DMS114 treated with DMSO at 0.1 percent for 48 hours (cell line): ENCODE data around the gene B4GAT1.
A peak's percentile ranks its signal among the peaks of the same experiment; 100 is the strongest.
"Not testable (repeated sequence)": the region's sequence is repeated elsewhere in the genome, so short reads cannot be mapped to it uniquely, and the experiment has no call there.

Experiments used
- DNase-seq: peaks from one replicate; lab custom pipeline; 2025; ENCODE audit not compliant: unreplicated experiment; lab: John Stamatoyannopoulos, UW

Gene B4GAT1

DNA sequence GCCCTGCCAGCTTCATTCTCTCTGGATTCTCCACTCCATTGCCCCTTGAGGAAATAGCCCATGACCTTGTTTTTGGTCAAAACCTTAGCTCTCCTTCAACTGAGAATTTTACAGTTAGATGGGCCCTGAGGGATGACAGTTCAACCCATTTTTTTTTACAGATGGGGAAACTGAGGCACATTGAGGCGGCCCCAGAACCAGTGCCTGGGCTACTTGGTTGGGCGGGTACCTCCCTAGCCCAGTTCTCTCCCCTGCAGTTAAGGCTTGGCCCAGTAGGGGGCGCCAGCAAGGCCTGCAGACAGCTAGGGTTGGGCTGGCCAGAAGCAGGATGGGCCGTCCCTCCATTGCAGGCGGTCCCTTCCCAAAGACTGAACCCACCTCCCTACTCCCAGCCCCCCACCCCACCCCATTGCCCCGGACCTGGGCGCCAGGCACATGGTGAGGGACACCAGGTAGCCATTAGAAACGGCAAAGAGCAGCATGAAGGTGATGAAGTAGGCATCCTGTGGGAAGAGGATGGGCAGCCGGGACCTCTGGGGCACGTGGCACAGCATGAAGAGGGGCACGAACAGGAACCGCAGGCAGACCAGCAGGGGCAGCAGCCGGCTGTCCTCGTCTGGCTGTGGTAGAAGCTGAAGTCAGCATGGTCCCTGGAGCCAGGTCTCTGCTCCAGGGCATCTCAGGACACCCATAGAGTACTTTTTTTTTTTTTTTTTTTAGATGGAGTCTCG lies 16.5 kb upstream of the B4GAT1 start:
- no peak for DNase-seq

DNA sequence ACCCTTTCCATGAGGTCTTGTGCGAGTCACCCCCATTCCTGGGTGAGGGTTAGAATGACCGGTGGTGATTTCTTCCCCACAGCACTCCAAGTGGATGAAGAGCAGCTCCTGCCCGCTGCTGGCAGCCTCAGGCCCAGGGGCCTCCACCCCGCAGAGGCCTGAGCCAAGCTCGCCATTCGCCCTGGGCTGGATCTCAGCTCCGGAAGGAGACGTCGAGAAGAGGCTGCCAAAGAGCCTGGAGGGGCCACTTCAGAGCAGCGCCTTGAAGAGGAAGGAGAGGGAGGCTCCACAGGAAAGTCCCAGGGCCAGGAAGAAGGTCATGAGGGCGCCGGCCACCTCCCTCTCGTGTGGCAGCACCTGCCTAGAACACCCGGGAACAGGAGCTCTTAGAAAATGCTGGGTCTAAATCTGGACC lies 15.8 kb upstream of the B4GAT1 start:
- no peak for DNase-seq

DNA sequence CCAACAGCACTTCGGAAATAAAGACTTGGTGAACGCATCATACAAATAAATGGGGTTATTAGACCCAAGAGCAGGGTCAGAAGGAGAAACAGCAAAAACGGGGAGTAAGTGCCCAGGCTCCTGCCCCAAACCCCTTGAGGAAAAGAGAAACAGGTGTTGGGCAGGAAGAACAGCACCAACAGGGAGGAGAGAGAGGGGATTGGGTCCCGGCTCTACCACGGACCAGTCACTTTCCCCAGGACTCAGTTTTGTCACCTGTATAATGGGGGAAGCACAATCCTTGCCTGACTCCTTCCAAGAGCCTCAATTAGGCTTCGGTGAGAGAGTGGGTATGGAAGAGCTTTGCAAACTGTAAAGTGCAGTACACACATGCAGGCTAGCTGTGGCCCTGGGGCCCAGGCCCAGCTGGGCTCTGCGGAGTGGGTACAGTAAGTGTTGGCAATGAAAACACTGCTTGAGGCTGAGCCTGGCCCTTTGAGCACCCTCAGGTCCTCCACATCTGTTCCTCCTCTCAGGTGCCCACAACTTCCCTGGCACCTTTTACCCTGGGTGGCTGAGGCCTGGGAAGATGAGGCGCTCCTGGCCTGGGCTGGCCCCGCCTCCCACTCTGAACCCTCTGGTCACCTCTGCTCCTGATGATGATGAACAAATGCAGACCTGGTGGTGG lies 15.2 kb upstream of the B4GAT1 start:
- DNase-seq: no peak

DNA sequence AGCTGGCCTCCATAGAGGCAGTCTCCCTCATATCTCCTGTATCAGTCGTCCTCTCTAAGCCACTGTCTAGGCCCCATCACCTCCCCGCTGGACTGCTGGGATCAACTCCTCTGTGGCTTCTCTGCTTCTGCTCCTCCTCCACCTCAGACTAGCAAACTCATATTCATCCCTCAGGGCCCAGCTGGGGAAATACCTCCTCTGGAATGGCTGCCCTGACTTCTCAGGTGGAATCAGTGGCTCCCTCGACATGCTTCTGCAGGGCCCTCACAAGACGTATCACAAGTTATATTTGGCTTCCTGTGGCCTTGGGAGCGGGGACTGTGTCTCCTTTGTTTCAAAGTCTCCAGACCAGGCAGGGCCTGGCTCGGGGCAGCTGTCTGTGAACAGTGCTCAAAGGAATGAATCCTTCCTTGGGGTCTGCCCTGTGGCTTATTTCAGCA lies 14.1 kb upstream of the B4GAT1 start:
- DNase-seq: no peak

DNA sequence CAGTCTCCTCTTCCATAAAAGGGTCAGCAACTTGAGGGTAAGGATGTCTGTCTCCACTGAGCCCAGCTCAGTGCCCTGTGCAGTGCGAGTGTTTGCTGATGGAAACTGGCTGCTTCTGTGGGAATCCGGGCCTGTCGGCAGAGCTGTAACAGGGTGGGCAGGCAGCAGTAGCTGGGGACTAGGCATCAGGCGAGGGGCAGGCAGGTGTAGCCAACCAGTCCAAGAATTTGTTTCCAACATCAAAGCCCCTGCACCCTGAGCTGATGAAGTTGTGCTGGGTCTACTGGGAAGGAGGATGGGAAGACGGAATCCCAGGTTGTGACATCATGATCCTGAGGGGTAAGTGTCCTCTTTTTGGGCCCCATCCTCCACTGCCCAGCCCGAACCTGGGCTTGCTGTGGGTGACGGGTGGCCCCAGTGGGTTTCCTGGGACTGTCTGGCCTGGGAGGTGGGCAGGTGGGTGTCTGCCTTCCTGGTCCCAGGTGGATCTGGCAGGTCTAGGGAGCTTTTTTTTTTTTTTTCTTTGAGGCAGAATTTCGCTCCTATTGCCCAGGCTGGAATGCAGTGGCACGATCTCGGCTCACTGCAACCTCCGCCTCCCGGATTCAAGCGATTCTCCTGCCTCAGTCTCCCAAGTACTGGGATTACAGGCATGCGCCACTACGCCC lies 13.1 kb upstream of the B4GAT1 start:
- no peak for DNase-seq

DNA sequence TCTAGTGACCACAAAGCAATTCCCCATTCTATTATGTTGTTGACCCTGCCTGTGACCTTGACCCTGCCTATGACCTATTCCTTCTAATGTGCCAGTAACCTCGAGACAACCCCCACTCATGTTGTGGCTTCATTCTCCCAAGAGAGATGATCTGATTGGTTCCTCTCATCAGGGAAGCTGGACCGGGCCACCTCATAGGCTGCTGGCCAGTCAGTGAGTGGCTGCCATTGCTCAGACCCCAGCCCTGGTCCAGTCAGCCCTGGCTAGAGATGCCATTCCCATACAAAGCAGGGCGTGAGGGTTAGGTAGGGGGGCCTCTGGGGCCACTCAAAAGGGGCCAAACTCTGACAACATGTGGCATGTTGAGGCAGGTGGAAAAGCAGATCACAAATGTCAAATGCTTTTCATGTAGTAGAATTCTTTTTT lies 12.2 kb upstream of the B4GAT1 start:
- DNase-seq: no peak

DNA sequence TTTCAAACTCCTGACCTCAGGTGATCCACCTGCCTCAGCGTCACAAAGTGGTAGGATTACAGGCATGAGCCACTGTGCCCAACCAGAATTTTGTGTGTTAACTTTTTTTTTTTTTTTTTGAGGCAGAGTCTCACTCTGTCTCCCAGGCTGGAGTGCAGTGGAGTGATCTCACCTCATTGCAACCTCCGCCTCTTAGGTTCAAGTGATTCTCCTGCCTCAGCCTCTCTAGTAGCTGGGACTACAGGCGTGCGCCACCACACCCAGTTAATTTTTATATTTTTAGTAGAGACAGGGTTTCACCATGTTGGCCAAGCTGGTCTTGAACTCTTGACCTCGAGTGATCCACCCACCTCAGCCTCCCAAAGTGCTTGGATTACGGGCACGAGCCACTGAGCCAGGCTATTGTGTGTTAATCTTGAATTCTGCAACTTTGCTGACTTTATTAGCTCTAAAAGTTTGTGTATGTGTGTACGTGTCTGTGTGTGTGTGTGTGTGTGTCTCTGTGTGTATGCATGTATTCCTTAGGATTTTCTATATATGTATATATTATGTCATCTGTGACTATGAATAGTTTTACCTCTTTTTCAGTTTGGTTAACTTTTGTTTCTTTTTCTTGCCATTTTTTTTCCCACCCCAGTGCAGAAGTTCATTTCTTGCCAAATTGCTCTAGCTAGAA lies 3.3 kb upstream of the B4GAT1 start:
- DNase-seq: not testable (repeated sequence)

DNA sequence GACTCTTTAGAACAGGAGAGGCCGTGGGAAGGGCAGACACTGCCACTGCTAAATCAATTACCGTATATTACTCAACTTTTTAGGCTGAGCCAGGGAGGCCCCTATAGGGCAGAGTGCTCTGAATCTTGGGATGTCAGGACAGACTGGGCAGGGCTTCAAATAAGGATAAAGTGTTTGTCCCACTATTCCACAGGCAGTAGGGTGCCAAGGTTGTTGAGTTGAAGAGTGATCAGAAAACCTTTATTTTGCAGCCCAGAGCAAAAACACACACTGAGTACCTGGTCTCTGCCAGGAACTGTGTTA lies 1.6 kb upstream of the B4GAT1 start:
- no peak for DNase-seq

DNA sequence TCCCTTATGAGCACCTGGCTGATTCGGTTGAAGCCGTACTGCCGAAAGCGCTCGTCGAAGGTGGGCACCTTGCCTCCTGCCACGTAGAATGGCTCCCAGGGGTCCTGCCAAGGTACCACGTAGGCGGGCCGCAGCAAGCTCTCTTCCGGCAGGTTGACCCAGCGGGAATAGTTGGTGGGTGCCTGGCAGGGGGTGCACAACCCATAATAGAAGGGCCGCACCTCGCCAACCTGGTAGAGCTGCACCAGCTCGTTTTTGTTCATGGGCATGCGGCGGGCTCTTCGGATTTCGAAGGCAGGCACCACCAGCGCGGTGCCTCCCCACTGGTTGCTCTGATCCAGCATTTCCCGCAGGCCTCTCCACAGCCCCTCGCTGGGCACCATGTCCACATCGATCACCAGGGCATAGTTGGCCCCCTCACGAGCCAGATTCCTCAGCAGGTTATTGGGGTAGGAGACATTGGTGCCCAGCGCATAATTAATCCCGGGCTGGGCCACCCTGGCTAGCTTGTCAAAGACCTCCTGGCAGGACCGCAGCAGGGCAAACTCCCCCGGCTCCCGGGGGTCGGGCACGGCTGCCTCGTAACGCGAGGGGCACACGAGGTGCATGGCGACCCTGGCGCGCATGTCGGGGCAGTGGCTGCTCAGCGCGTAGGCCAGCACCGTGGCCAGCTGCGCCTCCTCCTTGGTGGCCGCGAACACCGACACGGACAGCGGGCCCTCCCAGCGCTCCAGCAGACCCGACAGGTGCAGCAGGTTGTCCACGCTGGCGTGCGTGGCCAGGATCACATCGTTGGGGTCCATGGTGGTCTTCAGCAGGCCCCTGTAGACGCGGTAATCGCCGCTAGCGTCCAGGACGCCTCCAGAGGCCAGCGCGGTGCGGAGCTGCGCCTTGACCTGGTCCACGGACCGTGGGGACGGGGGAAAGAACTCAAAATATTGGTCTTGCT lies 679 bp downstream of the B4GAT1 start:
- DNase-seq: no peak

DNA sequence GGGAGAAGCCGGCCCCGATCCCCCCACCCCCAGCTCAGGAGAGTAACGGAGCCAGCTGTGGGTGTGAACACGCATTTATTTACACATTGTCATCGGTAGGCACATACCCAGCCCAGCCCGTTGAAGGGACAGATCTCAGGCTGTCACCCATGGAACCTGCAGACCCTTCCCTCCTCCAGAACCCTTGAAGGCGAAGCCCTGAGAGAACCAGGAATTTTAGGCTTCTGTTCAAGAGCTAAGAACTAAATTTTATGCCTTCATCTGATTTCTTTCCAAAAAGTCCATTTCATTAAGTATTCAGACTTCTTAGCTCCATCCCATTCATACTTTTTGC lies 2.1 kb downstream of the B4GAT1 start:
- DNase-seq: no peak

DNA sequence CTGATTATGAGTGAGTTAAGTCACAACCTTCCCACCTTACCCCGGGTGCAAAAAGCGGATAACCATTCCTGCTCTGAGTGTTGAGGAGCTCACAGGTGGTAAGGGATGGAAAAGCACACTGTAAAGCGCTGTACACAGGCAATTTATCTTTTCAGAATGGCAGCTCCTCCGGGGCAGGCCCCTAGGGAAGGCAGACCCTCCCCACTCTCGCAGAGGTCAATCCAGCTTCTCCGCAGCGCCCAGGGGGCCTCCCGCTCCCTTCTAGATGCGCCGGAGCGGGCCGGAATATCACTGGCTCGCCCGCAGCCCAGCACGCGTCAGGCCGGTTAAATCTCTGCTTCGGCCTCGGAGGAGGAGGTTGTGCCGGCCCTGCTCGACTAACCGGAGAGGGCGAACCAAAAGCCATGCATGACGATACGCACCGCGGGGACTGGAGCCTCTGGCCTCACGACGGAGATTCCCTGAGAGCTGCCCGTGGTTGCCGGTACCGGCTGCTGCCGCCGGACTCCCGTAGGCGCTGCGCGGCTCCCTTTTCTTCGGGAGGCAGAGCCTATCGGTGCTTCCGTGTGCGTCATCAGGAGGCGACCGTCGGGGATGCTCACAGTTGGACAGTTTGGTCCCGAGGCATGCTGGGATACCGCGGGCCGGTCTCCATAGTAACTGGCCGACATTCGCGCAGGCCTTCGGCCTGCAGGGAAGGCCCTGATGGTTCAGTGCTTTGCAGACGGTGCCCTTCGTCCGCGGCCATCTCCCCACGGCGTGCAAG lies 2.7 kb downstream of the B4GAT1 start, which contains the start of gene BRMS1:
TSS of gene BRMS1 (minus strand) at position 555 of the 766 bp plus-strand sequence. CDS start 2,870 bp downstream, outside the sequence.
- DNase-seq: peak; percentile 92

DNA sequence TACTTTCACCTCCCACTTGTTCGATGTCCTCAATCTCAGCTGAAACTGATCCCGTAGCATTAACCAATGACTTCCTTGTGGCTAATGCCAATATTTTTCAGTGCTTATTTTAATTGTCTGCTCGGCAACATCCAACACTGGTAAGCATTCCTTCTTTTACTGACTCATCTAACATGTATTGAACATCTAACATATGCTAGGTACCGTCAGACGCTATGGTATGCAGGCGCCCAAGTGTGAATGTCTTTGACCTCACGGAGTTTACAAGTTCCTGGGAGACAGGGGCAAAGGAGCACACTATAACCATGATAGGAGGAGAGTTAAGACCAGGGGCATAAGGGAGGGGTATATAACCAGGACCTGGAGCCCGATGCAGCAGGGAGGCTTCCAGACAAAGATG lies 4.3 kb downstream of the B4GAT1 start:
- no peak for DNase-seq

DNA sequence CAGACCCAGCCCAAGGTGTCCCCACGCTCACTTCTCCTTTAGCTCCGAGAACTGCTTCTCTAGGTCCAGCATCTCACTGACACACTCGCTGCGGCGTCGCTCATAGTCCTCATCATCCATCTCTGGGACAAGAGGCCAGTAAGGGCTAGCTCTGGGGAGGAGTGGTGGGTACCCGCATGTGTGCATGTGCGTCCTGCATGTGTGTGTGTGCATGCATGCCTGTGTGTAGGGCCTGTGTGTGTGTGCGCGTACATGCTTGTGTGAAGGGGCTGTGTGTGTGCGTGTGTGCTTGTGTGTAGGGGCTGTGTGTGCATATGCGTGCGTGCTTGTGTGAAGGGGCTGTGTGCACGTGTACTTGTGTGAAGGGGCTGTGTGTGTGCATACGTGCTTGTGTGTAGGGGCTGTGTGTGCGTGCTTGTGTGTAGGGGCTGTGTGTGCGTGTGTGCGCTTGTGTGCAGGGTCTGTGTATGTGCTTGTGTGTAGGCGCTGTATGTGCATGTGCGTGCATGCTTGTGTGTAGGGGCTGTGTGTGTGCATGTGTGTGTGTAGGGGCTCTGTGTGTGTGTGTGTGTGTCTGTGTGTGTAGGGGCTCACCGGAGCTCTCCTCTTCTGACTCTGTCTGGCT lies 5.8 kb downstream of the B4GAT1 start:
- DNase-seq: no peak

DNA sequence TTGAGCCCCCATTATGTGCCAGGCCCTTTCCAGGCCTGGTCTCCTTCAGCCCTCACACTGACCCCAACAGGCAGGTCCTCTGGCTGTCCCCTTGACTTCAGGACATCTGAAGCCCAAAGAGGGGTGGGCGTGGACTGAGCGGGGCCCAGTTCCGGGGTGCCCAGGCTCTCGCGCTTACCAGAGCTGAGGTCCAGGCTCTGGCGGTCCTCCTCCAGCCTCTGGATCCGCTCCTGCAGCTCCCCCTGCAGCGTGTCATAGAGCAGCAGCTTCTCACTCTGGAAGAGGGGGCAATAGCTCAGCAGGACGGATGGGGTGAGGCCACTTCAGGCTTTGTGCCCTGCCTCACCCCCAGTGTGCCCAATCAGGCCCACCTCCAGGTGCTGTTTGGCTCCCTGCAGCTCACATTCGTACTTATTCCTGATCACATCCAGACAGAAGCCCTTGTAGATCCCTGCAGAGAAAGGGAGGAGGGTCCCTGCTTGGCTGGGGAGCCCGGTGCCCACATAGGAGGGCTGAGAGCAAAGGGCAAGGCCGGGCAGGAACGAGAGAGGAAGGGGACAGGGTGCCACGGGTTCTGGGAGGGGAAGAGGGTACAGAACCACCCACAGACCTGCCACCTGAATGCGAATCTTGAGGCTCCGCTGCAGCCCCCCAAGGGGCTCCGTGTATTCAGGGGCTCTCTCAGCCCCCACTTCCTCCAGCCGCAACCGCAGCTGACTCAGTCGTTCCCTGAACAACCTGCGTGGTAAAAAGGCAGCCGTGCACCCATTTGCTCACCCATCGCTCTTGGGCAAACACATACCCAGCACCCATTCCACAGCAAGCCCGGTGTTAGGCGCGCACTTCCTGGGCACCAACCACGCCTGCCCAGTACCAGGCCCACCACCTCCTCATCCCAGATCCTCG lies 6.6 kb downstream of the B4GAT1 start:
- DNase-seq: no peak

DNA sequence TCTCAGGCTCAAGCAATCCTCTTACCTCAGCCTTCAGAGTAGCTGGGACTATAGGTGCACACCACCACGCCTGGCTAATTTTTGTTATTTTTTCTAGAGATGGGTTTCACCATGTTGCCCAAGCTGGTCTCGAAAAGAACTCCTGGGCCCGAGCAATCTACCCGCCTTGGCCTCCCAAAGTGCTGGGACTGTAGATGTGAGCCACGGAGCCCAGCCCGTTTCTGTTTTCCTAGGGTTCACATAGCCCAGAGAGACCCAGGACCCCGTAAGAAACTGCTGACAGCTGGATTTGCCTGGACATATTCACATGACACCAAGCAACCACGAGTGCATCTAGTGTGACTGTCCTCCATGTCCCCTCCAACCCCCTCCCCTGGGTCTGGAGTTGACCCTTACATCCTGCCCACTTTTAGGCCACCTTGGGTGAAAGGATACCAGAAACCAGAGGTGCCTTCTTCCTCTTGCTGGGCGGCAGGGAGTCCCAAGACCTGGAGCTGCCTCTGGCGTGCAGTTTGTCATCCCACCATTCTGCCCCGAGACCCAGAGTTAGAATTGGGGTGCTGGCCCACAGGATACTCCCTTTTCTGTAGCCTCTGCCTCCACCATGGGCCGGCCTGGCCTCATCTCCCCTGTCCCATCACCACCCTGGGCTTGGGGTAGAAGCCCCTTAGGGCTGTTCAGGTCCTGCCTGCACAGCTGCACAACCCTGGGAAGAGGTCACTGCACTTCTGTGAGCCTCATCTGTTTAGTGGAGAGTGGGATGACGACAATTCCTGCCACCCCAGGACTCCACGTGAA lies 7.5 kb downstream of the B4GAT1 start:
- DNase-seq: no peak

DNA sequence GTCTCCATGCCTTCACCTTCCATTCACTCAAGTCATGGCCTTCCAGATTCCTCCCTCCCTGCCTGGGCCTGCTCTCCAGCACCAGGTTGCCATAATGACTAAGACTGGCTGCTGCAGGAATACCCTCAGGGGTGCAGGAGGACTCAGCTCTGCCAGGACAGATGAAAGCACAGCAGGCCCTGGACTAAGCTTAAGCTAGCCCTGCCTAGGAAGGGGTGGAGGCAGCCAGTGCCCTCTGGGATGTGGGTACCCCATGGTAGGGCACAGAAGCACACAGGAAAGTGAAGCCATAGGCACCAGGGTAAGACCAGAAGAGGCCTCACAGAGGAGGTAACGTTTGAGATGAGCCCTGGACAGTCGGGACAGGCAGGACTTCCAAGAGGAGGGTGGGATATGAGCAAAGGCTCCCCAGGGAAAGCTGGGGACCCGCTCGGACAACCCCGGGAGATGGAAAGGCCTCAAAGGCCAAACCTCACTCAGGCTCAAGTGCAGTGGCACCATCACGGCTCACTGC lies 8.2 kb downstream of the B4GAT1 start:
- no peak for DNase-seq
